ENCODE measurements around the gene RERE. TPM values are rescaled to one million over a fixed set of nuclear protein-coding genes. Genes with fewer than 3 reads are reported as not detected.

The RERE gene
- total and polyA plus RNA-seq, 12 donors = 46.5 to 163 (median 139) TPM

DNA sequence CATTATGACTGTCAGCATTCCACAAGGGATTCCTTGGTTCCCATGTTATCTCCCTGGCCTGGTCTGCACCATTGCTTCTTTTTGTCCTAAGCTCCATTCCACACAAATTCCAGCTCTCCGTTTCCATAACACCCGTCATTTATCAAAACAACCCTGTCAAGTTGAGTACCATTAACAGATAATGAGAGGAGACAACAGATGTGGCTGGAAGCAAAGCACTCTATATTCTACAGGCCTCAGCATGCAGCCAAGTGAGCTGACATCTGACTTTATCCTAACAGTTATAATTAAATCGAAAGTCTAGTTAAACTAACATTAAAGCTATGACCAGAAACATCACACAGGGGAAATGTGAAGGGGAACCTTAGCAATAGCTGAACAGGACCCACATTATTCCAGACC, 110.4 kb downstream of the RERE start:
- Histone ChIP-seq H3K27me3 (no peaks in the 10 kb centered on the region), H3K36me3 (no peaks in the 10 kb centered on the region), H3K27ac (peak overlapping the region in 5 of 10 donors; percentile 42 to 51 (median 48)), H3K4me1 (peaks cover 4 to 48% (median 29%) of the 10 kb centered on the region in 9 donors), H3K9me3 (no peaks in the 10 kb centered on the region), H3K4me3 (no peak overlapping the region)
- ATAC-seq = no peak
- TF ChIP-seq, protein P1, sequence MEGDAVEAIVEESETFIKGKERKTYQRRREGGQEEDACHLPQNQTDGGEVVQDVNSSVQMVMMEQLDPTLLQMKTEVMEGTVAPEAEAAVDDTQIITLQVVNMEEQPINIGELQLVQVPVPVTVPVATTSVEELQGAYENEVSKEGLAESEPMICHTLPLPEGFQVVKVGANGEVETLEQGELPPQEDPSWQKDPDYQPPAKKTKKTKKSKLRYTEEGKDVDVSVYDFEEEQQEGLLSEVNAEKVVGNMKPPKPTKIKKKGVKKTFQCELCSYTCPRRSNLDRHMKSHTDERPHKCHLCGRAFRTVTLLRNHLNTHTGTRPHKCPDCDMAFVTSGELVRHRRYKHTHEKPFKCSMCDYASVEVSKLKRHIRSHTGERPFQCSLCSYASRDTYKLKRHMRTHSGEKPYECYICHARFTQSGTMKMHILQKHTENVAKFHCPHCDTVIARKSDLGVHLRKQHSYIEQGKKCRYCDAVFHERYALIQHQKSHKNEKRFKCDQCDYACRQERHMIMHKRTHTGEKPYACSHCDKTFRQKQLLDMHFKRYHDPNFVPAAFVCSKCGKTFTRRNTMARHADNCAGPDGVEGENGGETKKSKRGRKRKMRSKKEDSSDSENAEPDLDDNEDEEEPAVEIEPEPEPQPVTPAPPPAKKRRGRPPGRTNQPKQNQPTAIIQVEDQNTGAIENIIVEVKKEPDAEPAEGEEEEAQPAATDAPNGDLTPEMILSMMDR (IDR thresholded peaks at IDR 0.05) = no peak
- intact Hi-C loops (cut with DNase I) = loop anchor here in 3 of 10 donors (10.0 kb wide), 3 partner anchors 282 to 682 kb away; partner anchors contain the start of gene ERRFI1 (in 1 of the 3)
- no peak for DNase-seq
- WGBS, 2 donors = 14 to 28% methylated on average over 3 of the region's 3 CpGs

DNA sequence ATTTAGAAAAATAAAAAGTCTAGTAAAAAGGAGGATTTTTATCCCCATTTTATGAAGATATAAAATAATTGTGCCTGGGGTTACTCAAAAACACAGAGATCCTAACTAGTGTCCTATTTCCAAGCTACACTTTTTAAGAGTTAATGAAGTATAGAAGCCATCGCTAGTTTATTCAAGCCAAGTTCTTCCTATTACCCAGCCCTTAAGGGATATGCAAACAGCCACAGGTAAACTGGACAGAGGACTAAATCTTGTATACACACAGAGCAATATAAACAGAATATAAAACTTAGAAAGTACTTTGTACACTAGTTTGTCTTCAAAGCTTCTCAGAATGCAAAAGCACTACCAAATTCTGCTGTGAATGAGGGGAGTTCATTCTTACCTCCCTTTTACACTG, 111.1 kb downstream of the RERE start:
- DNase-seq (no peak), ATAC-seq (no peak)
- no peaks in the 10 kb centered on the region for H3K9me3 ChIP-seq
- TF ChIP-seq, protein P1 (IDR thresholded peaks at IDR 0.05) = no peak
- no peaks in the 10 kb centered on the region for H3K27me3 ChIP-seq
- intact Hi-C loops (cut with DNase I) = loop anchor here in 3 of 10 donors (10.0 kb wide), 3 partner anchors 281 to 681 kb away; partner anchors contain the start of gene ERRFI1 (in 1 of the 3)
- no peaks in the 10 kb centered on the region for H3K36me3 ChIP-seq
- H3K27ac ChIP-seq = peak overlapping the region in 2 of 10 donors; percentile 19 to 46
- no peak overlapping the region for H3K4me3 ChIP-seq
- WGBS, 2 donors = 94 to 97% methylated on average over 1 of the region's 1 CpG
- H3K4me1 ChIP-seq = peaks cover 4 to 51% (median 29%) of the 10 kb centered on the region in 9 donors

DNA sequence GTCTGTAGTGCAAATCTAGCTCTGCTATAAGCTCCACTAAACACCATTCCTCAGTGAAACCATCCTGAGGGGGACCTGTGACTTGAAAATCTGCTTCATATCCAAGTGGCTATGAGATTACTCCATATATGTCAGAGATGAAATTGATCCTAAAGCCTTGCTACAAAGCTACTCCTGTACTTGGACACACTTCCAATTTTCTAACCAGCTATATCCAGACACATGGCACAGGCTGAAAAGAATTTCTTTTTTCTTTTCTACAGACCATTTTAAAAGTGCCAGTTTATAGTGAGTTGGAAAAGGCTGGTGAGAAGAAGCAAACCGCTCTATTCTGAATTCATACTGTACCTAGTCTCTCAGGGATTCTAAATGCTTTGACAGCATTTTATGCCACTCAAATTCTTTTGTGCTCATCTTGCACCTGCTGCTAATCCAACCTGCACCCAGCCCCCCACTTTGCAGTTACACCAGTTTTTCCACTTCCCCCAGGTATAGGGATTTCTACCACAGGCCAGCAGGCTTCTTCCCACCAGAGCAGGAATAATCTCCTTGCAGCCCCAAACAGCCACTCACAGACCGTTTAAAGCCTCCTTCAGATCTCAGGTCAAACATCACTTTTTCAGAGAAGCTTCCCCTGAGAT, 112.5 kb downstream of the RERE start:
- TF ChIP-seq, protein P1 (IDR thresholded peaks at IDR 0.05) = no peak
- WGBS, 2 donors = 59 to 66% methylated on average over 2 of the region's 2 CpGs
- ATAC-seq = no peak
- Histone ChIP-seq H3K27me3 (no peaks in the 10 kb centered on the region), H3K27ac (peak overlapping the region in 1 of 10 donors; percentile 92), H3K36me3 (no peaks in the 10 kb centered on the region), H3K4me3 (no peak overlapping the region), H3K4me1 (peaks cover 4 to 63% (median 39%) of the 10 kb centered on the region in 9 donors), H3K9me3 (no peaks in the 10 kb centered on the region)
- DNase-seq = no peak
- intact Hi-C loops (cut with DNase I) = loop anchor here in 3 of 10 donors (5.0 to 10.0 kb wide), 4 partner anchors 280 to 680 kb away; partner anchors contain the start of gene ERRFI1 (in 1 of the 3)

- intact Hi-C loops (cut with DNase I) = loop anchor here in 3 of 10 donors (5.0 to 10.0 kb wide), 4 partner anchors 278 to 678 kb away; partner anchors contain the start of gene ERRFI1 (in 1 of the 3)
- peaks cover 4 to 77% (median 49%) of the 10 kb centered on the region in 9 donors for H3K4me1 ChIP-seq
Measured at GRCh38 chr1:8702850-8703810, 114.3 kb downstream of the RERE start.

More at GRCh38 chr1:8702850-8703810, 114.3 kb downstream of the RERE start:
- Histone ChIP-seq H3K36me3 (no peaks in the 10 kb centered on the region), H3K27me3 (no peaks in the 10 kb centered on the region), H3K9me3 (no peaks in the 10 kb centered on the region), H3K4me3 (peak overlapping the region; percentile 51 to 89 (median 67)), H3K27ac (peak overlapping the region; percentile 77 to 92 (median 86))
- ATAC-seq (peak; percentile 92 to 97 (median 95)), DNase-seq (peak; percentile 90 to 92)
- 0 to 1% methylated on average over 81 to 88 of the region's 88 CpGs for WGBS, 2 donors
- TF ChIP-seq, protein P1 (IDR thresholded peaks at IDR 0.05) = peak in 5 of 9 donors; percentile 10 to 45 (median 40)
